ENCODE results near the gene PLOD2.

The PLOD2 gene

GRCh38 chr3:146160964-146161662, at the start of gene PLOD2:
TSS of gene PLOD2 (minus strand) at chr3:146161184. CDS start at chr3:146160989, 195 bp downstream.
- no peak within 1 kb of the TSS for H3K4me2 ChIP-seq
- peaks cover 17% of the 10 kb centered on the region for H3K9me3 ChIP-seq
- H3K4me3 ChIP-seq: no peak within 1 kb of the TSS
- H3K4me1 ChIP-seq: no peaks in the 10 kb centered on the region
- no peaks in the 10 kb centered on the region for H4K20me1 ChIP-seq
- TF ChIP-seq Cebpa-rat (IDR thresholded peaks at IDR 0.05): no peak
- no peaks in the 10 kb centered on the region for H3K36me3 ChIP-seq
- no peak within 1 kb of the TSS for H3K9ac ChIP-seq
- H3K27me3 ChIP-seq: no peaks in the 10 kb centered on the region
- H3K27ac ChIP-seq: no peak within 1 kb of the TSS

DNA sequence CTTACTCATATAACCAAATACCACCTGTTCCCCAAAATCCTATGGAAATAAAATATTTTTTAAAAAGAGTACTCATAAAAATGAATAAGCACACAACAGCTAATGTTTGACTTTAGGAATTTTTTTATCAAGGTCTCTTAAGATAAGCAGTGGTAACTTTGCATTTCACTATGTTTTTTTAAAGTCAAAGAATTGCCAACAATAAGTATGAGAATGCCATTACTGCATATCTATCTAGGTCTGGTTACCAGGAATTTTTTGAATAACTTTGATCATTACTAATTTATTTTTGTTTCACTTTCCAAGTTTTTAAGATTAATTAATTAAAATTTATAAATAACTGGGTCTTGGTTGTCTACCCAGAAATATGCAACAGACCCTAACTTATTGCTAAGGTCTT, 48.4 kb upstream of the PLOD2 start:
- no peak for TF ChIP-seq Cebpa-rat (IDR thresholded peaks at IDR 0.05)
- no peaks in the 10 kb centered on the region for H3K9me3 ChIP-seq
- no peaks in the 10 kb centered on the region for H3K27me3 ChIP-seq
- no peaks in the 10 kb centered on the region for H3K4me1 ChIP-seq
- H3K4me2 ChIP-seq: no peak overlapping the region
- H3K27ac ChIP-seq: no peak overlapping the region
- no peaks in the 10 kb centered on the region for H3K36me3 ChIP-seq
- H3K4me3 ChIP-seq: no peak overlapping the region
- H3K9ac ChIP-seq: no peak overlapping the region
- no peaks in the 10 kb centered on the region for H4K20me1 ChIP-seq

GRCh38 chr3:146203776-146204175, 42.8 kb upstream of the PLOD2 start:
- Histone ChIP-seq H3K4me1 (no peaks in the 10 kb centered on the region), H3K36me3 (no peaks in the 10 kb centered on the region), H3K4me2 (no peak overlapping the region), H3K9me3 (no peaks in the 10 kb centered on the region), H4K20me1 (no peaks in the 10 kb centered on the region), H3K9ac (no peak overlapping the region), H3K4me3 (no peak overlapping the region), H3K27ac (no peak overlapping the region), H3K27me3 (no peaks in the 10 kb centered on the region)
- no peak for TF ChIP-seq Cebpa-rat (IDR thresholded peaks at IDR 0.05)

DNA sequence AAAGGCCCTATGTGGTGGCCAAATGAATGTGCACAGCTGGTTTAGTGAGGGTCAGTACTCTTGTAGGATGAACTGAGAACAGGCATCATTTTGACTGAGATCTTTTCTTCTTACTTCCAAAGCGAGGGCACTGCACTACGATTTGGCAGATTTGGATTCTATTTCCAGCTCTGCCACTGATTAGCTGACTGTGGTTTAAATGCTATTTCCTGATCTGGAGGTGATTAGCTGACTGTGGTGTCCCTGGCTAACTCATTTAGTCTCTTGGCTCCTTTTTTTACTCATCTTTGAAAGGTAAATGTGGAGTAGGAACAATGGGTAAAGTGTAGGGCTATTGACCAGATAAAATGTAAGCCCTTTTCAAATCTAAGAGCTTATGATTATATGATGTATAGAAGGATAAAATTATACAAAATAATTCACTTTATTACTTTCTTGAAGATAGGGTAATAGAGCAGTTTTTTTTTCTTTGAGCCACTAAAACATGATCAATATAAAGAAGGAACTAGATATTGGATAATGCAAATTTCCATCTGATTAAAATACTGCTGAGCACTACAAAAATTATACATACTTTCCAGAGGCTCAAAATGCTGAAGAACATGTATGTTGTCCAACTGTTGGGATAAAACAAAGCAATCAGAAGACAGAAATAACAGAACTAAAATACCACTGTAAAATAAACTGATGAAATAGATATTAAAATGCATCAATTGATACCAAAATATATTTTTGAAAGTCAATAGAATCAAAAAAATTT, 39.7 kb upstream of the PLOD2 start:
- H3K4me3 ChIP-seq: no peak overlapping the region
- H3K36me3 ChIP-seq: no peaks in the 10 kb centered on the region
- no peaks in the 10 kb centered on the region for H3K27me3 ChIP-seq
- no peak for TF ChIP-seq Cebpa-rat (IDR thresholded peaks at IDR 0.05)
- H3K9me3 ChIP-seq: no peaks in the 10 kb centered on the region
- H4K20me1 ChIP-seq: no peaks in the 10 kb centered on the region
- H3K4me1 ChIP-seq: no peaks in the 10 kb centered on the region
- no peak overlapping the region for H3K9ac ChIP-seq
- no peak overlapping the region for H3K27ac ChIP-seq
- H3K4me2 ChIP-seq: no peak overlapping the region

- no peak overlapping the region for H3K27ac ChIP-seq
- no peaks in the 10 kb centered on the region for H3K27me3 ChIP-seq
- H3K4me2 ChIP-seq: no peak overlapping the region
- TF ChIP-seq Cebpa-rat (IDR thresholded peaks at IDR 0.05): no peak
- H3K4me3 ChIP-seq: no peak overlapping the region
- H3K36me3 ChIP-seq: no peaks in the 10 kb centered on the region
- no peaks in the 10 kb centered on the region for H4K20me1 ChIP-seq
- H3K4me1 ChIP-seq: no peaks in the 10 kb centered on the region
- H3K9me3 ChIP-seq: no peaks in the 10 kb centered on the region
- no peak overlapping the region for H3K9ac ChIP-seq
These were observed 38.8 kb upstream of the PLOD2 start for GRCh38 chr3:146199762-146200161.

DNA sequence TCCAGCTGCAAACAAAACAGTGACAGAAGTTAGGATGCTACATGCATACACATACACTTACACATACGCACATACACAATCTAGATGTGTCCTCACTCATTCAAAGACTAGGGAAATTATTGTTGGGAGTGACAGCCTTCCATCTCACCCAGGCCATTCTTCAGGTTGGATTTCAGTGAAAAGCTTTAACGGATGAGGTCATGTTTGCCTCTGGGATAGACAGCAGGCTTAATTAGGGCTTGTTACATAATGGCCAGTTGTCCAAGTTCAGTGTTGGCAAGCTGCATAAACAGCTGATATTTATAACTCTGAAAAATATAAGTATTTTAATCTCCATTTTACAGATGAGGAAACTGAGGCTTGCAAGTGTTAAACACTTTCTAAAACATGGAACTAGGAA, 35.8 kb upstream of the PLOD2 start:
- Histone ChIP-seq H3K4me3 (no peak overlapping the region), H3K4me1 (no peaks in the 10 kb centered on the region), H3K4me2 (no peak overlapping the region), H3K9me3 (no peaks in the 10 kb centered on the region), H3K27ac (no peak overlapping the region), H3K9ac (no peak overlapping the region), H4K20me1 (no peaks in the 10 kb centered on the region), H3K27me3 (no peaks in the 10 kb centered on the region), H3K36me3 (no peaks in the 10 kb centered on the region)
- TF ChIP-seq Cebpa-rat (IDR thresholded peaks at IDR 0.05): no peak

DNA sequence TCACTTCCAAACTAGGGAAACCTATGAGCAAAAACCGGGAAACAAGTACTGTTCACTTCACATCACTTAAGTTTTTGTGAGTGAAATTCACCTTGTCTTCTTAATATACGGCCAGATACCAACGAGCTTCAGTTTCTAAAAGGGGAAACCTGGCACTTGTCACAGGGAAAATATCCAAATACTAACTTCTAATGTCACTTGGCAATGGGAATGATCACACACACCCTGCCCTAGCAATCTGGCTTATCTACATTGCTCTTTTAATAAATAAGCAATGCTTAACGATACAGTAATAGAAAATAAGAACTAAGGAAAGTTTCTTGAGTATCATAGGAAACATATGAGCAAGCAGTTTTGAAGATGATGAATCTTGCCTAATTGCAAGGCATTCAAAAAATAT, 34.6 kb upstream of the PLOD2 start:
- H3K27me3 ChIP-seq: no peaks in the 10 kb centered on the region
- no peak for TF ChIP-seq Cebpa-rat (IDR thresholded peaks at IDR 0.05)
- H3K36me3 ChIP-seq: no peaks in the 10 kb centered on the region
- no peak overlapping the region for H3K9ac ChIP-seq
- no peak overlapping the region for H3K4me2 ChIP-seq
- no peaks in the 10 kb centered on the region for H4K20me1 ChIP-seq
- H3K4me1 ChIP-seq: no peaks in the 10 kb centered on the region
- no peak overlapping the region for H3K4me3 ChIP-seq
- H3K27ac ChIP-seq: no peak overlapping the region
- H3K9me3 ChIP-seq: no peaks in the 10 kb centered on the region

DNA sequence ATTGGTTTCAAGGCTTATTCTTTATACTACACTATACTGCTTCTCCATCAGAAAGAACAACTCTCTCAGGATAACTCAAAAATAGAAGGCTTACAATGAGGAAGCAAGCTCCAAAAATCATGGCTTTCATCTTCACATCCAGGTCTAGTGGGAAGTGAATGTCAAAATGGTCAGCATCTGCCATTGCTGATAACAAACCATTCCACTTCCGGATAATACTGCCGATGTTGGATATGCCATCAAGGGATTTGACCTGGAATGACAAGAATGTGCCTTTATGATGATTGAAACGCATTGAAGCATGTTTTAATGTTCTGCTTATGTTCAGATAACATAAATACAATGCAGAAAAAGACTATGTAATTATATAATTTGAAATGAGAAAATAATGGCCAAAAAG, 34.0 kb upstream of the PLOD2 start:
- Histone ChIP-seq H4K20me1 (no peaks in the 10 kb centered on the region), H3K27ac (no peak overlapping the region), H3K27me3 (no peaks in the 10 kb centered on the region), H3K4me1 (no peaks in the 10 kb centered on the region), H3K4me3 (no peak overlapping the region), H3K9me3 (no peaks in the 10 kb centered on the region), H3K36me3 (no peaks in the 10 kb centered on the region), H3K9ac (no peak overlapping the region), H3K4me2 (no peak overlapping the region)
- TF ChIP-seq Cebpa-rat (IDR thresholded peaks at IDR 0.05): no peak

DNA sequence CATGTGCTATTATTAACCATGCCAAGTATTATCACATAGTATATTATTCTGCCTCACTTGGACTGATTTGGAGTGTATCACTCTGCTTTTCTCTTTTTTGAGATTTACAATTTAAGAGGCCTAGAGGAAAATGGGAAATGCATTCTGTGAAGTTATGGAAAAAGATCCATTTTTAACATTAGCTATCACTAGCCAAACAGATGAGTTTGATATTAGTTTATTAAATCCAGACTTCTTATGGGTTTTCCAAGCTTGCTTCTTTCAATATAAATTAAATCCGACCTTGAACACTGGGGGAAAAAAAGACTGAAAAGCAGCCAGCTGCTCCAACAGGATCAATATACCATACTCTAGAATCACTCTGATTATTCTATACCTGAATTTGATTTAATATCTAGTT, 30.1 kb upstream of the PLOD2 start:
- H3K27me3 ChIP-seq: no peaks in the 10 kb centered on the region
- H3K4me2 ChIP-seq: no peak overlapping the region
- H4K20me1 ChIP-seq: no peaks in the 10 kb centered on the region
- H3K9ac ChIP-seq: no peak overlapping the region
- H3K9me3 ChIP-seq: no peaks in the 10 kb centered on the region
- no peaks in the 10 kb centered on the region for H3K4me1 ChIP-seq
- no peak overlapping the region for H3K27ac ChIP-seq
- no peak overlapping the region for H3K4me3 ChIP-seq
- TF ChIP-seq Cebpa-rat (IDR thresholded peaks at IDR 0.05): no peak
- no peaks in the 10 kb centered on the region for H3K36me3 ChIP-seq

DNA sequence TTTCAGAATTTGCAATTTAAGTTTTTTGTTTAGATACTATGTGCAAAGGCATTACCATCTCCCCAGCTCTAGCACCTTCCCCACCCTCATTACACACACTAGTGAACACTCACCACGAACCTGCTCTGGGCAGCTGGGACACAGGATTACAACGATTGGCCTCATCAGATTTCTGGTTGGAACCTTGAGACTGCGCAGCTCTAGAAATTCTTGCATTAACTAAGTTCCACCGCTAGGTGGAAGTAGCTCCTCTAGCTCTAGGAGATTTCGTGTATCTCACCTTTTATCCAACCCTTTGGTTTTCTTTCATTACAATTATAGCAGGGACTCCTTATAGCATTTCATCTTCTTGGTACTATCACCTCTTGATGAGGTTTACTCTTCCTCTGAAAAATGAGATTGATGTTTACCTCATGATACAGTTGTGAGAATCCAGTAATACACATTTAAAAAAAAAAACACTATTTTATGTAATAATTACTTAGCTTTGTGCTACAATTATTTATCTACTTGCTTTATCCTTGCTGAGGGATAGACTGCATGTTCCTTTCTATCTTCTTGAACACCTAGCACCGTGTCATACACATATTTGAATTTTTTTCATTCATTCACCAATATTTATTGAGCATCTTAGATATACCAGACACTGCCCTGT, 28.7 kb upstream of the PLOD2 start:
- Histone ChIP-seq H3K27ac (no peak overlapping the region), H3K36me3 (no peaks in the 10 kb centered on the region), H3K9me3 (no peaks in the 10 kb centered on the region), H3K4me1 (no peaks in the 10 kb centered on the region), H3K9ac (no peak overlapping the region), H4K20me1 (no peaks in the 10 kb centered on the region), H3K4me2 (no peak overlapping the region), H3K4me3 (no peak overlapping the region), H3K27me3 (no peaks in the 10 kb centered on the region)
- TF ChIP-seq Cebpa-rat (IDR thresholded peaks at IDR 0.05): no peak
